ENCODE data around the gene KRT26.
A peak's percentile ranks its signal among the peaks of the same experiment; 100 is the strongest.

DNA sequence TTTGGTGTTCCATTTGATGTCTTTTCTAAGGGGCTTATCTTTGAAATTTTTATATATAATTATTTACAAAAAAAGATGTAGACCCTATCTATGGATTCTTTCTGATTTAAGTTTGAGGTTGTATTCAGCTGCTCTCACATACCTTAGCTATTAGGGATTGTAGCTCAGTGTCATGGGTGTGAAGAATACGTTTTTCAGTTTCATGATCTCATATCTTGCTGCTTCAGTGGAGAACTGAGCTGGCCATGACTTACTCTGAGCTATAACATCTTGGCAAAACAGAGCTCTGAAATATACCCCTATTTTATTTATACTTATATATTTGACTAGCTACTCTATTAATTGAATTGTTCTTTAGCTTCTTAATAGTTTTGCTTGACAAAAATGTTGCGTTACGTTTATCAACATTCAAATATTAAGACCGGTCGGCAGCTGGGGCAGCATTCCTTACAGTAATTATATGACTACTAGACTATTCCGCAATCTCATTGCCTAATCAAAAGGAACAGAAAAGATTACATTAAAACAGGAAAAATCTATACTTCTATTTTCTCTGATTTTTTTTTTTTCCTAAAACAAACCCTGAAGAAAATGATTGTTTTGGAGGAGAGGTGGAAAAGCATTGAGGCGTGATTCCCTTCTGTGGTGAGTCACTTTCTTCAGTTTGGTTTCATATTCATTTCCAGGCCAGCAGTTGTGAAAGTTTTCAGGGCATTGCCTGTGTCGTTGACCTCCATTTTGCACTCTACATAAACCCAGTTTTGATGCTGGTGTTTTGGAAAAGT lies 44.4 kb downstream of the KRT26 start:
- TF ChIP-seq, protein P1, sequence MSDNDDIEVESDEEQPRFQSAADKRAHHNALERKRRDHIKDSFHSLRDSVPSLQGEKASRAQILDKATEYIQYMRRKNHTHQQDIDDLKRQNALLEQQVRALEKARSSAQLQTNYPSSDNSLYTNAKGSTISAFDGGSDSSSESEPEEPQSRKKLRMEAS (IDR thresholded peaks at IDR 0.05; ENCODE audit: low read depth, low read length) = no peak
- TF ChIP-seq CHD4 (IDR thresholded peaks at IDR 0.05) (no peak), HCFC1 (IDR thresholded peaks at IDR 0.05; ENCODE audit: low read length) (no peak), MTA3 (IDR thresholded peaks at IDR 0.05; ENCODE audit: borderline replicate concordance, low read length) (no peak)
- TF ChIP-seq, protein P2, sequence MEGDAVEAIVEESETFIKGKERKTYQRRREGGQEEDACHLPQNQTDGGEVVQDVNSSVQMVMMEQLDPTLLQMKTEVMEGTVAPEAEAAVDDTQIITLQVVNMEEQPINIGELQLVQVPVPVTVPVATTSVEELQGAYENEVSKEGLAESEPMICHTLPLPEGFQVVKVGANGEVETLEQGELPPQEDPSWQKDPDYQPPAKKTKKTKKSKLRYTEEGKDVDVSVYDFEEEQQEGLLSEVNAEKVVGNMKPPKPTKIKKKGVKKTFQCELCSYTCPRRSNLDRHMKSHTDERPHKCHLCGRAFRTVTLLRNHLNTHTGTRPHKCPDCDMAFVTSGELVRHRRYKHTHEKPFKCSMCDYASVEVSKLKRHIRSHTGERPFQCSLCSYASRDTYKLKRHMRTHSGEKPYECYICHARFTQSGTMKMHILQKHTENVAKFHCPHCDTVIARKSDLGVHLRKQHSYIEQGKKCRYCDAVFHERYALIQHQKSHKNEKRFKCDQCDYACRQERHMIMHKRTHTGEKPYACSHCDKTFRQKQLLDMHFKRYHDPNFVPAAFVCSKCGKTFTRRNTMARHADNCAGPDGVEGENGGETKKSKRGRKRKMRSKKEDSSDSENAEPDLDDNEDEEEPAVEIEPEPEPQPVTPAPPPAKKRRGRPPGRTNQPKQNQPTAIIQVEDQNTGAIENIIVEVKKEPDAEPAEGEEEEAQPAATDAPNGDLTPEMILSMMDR (IDR thresholded peaks at IDR 0.05 in 2 of 3, conservative IDR thresholded peaks at IDR 0.05 in 1 of 3; ENCODE audit: control insufficient read depth in 2 of 3, extremely low read depth in 1 of 3, insufficient read depth in 1 of 3, low read depth in 3 of 3, low read length in 3 of 3) = no peak
- TF ChIP-seq, protein P3, sequence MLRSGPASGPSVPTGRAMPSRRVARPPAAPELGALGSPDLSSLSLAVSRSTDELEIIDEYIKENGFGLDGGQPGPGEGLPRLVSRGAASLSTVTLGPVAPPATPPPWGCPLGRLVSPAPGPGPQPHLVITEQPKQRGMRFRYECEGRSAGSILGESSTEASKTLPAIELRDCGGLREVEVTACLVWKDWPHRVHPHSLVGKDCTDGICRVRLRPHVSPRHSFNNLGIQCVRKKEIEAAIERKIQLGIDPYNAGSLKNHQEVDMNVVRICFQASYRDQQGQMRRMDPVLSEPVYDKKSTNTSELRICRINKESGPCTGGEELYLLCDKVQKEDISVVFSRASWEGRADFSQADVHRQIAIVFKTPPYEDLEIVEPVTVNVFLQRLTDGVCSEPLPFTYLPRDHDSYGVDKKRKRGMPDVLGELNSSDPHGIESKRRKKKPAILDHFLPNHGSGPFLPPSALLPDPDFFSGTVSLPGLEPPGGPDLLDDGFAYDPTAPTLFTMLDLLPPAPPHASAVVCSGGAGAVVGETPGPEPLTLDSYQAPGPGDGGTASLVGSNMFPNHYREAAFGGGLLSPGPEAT (IDR thresholded peaks at IDR 0.05; ENCODE audit: low read depth) = peak; percentile 69

Measured in GM12878 (cell line).